Activated CD8-positive, alpha-beta memory T cell treated with anti-CD3 and anti-CD28 coated beads for 1 hour (primary cell): Measurements from ENCODE around the gene PLCL1.

Experiments
- DNase-seq, 2 donors: peaks; one replicate each; pipeline ENCODE4 v3.0.0-alpha.2; 2020; ENCODE audit warnings: low read depth in 1 of 2; ENCODE audit errors: extremely low read depth in 1 of 2

The PLCL1 gene

GRCh38 chr2:198098918-198099317, 294.5 kb downstream of the PLCL1 start:
- no peak for DNase-seq

- no peak for DNase-seq
Measured at GRCh38 chr2:198100346-198100745, 296.0 kb downstream of the PLCL1 start.

GRCh38 chr2:198101688-198102087, 297.3 kb downstream of the PLCL1 start:
- no peak for DNase-seq

- DNase-seq, result no peak
Measured at GRCh38 chr2:198102120-198102519, 297.7 kb downstream of the PLCL1 start.

- no peak for DNase-seq
Measured at GRCh38 chr2:198102856-198103255, 298.5 kb downstream of the PLCL1 start.

GRCh38 chr2:198106621-198107385, 302.4 kb downstream of the PLCL1 start:
- no peak for DNase-seq

- DNase-seq, result no peak
Measured at GRCh38 chr2:198113316-198113715, 308.9 kb downstream of the PLCL1 start.

GRCh38 chr2:198114064-198114463, 309.7 kb downstream of the PLCL1 start:
- DNase-seq, result no peak

GRCh38 chr2:198115201-198115600, 310.8 kb downstream of the PLCL1 start:
- no peak for DNase-seq

GRCh38 chr2:198116756-198117155, 312.4 kb downstream of the PLCL1 start:
- no peak for DNase-seq

GRCh38 chr2:198117406-198118041, 313.1 kb downstream of the PLCL1 start:
- no peak for DNase-seq

- peak; percentile 3 to 6 for DNase-seq
Measured at GRCh38 chr2:198127627-198128026, 323.2 kb downstream of the PLCL1 start.

- no peak for DNase-seq
Measured at GRCh38 chr2:198129609-198130008, 325.2 kb downstream of the PLCL1 start.

- no peak for DNase-seq
Measured at GRCh38 chr2:198134293-198134955, 330.0 kb downstream of the PLCL1 start.

- DNase-seq, result no peak
Measured at GRCh38 chr2:198135481-198135934, 331.1 kb downstream of the PLCL1 start.

- no peak for DNase-seq
Measured at GRCh38 chr2:198136142-198136541, 331.7 kb downstream of the PLCL1 start.

GRCh38 chr2:198137733-198138132, 333.3 kb downstream of the PLCL1 start:
- no peak for DNase-seq

- no peak for DNase-seq
Measured at GRCh38 chr2:198141726-198142125, 337.3 kb downstream of the PLCL1 start.

- no peak for DNase-seq
Measured at GRCh38 chr2:198143156-198143555, 338.8 kb downstream of the PLCL1 start.

GRCh38 chr2:198143793-198144192, 339.4 kb downstream of the PLCL1 start:
- no peak for DNase-seq

GRCh38 chr2:198144660-198145059, 340.3 kb downstream of the PLCL1 start:
- no peak for DNase-seq
